Stimulated activated CD4-positive, alpha-beta T cell treated with anti-CD3 and anti-CD28 coated beads, Interleukin-1b, Interleukin-23, amount 100 ng/mL, for 48 hours (primary cell): ENCODE measurements around the gene ARFGEF3.
"Not testable (repeated sequence)": the region's sequence is repeated elsewhere in the genome, so short reads cannot be mapped to it uniquely, and the experiment has no call there.

ENCODE experiments used
- DNase-seq: peaks from one replicate; pipeline ENCODE4 v3.0.0-alpha.2; 2020

The ARFGEF3 gene

DNA sequence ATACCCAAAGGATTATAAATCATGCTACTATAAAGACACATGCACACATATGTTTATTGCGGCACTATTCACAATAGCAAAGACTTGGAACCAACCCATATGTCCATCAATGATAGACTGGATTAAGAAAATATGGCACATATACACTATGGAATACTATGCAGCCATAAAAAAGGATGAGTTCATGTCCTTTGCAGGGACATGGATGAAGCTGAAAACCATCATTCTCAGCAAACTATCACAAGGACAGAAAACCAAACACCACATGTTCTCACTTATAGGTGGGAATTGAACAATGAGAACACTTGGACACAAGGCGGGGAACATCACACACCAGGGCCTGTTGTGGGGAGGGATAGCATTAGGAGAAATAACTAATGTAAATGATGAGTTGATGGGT, 50.8 kb downstream of the ARFGEF3 start:
- not testable (repeated sequence) for DNase-seq

DNA sequence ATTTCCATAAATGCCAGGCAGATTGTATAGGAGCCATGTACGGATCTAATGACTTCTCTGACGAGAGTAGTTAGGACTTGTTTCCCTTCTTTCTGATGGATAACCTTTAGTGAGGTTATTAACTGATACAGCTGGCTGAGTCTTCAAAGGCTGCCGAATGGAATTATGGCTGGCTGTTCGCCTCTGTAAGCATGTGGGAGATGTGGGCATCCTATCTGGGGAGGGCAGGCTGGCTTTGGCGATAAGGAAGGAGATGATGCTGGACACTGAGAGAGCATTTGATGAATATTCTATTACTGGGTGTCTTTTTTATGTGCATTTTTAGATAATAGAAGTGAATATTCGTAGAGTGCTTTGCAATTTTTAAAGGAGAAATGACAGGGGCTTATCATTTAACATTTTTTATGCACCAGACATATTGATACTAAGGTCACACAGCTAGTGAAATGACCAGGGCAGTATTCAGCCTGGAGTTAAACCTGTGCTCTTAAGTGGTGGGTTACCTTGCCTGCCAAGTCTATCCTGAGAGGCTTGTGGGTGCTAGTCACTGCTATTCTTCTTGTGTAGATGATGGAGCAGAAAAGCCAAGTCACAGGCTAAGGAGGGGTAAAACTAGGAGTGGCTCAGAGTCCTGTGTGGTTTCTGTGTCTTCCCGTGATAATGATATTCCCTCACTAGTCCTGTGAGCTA, 53.5 kb downstream of the ARFGEF3 start:
- no peak for DNase-seq

DNA sequence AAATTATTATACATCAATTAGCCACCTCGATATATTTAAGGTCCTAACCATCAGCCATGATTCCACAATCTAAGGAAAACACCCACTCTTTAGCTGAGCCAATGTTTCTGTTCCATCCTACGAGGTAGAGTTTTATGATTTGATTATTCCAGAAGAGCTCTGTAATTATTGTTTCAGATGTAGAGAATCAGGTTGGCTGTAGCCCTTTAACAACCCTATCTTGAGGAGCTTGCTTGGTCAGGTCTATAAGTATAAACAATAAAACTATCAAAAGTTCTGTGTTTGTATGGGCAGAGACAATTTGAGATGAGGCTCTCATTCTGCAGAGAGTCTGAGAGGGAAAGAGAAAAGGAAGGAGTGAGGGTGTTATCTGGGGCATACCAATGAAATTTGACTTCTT, 56.7 kb downstream of the ARFGEF3 start, which contains the start of gene PBOV1:
Gene PBOV1, minus strand, starts transcription at position 43 of the 400 bp plus-strand sequence. CDS start 96 bp downstream, outside the sequence.
- DNase-seq = no peak

GRCh38 chr6:138219398-138219797, 57.7 kb downstream of the ARFGEF3 start:
- DNase-seq = no peak

GRCh38 chr6:138219901-138220300, 58.2 kb downstream of the ARFGEF3 start:
- DNase-seq = no peak

DNA sequence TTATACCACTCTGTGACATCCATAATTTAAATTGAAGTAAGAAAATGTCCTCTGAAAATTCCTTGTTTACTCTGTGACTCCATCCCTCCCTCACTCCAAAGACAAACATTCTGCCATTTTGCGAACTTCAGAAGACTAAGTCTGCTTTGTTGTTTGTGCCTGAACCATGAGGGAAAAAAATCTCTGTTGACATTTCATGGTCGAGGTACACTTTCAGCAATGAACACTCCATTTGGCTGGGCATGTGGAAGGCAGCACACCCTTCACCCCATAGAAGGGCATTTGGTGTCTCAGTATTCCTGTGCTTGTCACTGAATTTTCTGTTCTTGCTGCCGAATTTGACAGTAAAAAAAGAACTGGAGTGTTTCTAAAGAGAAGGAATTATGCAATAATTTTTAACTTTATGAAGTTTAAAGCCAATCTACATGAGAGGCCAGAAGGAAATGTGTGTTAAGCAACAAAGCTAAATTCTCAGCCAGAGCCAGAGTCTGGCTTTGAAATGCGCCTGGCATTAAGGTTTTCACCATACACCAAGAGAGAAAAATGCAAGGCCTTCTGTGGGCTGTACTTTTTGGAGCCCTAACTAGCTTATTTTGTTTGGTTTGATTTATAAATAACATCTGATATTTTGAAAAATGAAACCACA, 61.3 kb downstream of the ARFGEF3 start:
- no peak for DNase-seq

DNA sequence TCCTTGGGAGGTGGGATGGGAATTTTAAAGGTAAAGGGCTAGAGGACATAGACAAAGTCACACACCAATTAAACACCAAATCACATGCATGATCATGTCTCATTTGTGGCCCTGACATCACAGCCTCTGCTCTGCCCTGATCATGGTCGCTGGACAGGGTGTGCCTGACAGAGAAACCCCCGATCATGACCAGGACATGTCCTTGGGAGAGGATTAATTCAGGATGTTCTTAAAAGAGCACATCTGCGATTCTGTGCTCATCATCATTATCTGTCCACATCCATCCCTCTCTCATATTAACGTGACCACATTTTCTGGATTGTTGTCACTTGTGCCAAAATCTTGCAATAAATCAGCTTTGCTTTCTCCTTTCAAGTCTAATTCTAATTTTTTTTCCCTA, 64.2 kb downstream of the ARFGEF3 start:
- no peak for DNase-seq

GRCh38 chr6:138226700-138227315, 65.1 kb downstream of the ARFGEF3 start:
- no peak for DNase-seq

- DNase-seq = no peak
Measured at GRCh38 chr6:138227316-138227781, 65.6 kb downstream of the ARFGEF3 start.

DNA sequence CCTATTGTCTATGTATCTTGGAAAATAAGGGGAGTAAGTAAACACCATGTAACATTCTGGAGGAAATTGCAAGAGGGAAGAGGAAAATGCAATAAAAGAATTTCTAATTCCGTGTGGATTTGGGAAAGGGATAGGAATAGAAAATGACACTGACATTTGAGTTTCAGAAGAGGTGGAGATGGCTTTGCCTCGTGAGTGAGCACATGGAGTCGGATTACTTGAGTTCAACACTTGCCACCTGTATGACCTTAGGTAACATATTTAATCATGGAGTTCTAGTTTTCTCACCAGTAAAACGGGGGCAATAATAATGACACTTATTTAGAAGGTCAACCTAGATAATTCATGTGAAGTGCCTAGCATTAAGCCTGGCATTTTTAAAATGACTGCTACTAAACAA, 67.3 kb downstream of the ARFGEF3 start:
- no peak for DNase-seq

DNA sequence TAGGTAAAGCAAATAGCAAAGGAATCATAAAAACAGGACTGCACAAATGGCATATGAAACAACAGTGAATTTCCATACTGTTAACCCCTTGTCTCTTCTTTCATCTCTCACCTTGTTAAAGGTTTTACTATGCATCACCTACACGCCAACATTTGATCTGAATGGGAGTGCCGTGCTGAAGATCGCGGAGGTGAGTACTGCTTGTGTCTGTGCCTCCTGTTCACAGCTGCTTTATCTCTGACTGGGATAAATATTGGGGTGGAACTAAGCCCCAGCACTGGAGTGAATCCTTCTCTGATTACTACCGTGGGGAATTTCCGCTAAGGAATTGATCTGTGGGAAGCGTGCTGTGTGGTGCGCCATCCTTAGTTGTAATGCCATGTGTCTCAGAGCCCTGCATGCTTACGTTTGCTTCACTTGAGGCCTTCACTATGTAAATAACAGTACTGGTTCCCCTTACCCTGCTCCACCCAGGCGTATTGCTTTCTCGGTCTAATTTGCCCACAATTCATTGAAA, 68.0 kb downstream of the ARFGEF3 start:
- no peak for DNase-seq

DNA sequence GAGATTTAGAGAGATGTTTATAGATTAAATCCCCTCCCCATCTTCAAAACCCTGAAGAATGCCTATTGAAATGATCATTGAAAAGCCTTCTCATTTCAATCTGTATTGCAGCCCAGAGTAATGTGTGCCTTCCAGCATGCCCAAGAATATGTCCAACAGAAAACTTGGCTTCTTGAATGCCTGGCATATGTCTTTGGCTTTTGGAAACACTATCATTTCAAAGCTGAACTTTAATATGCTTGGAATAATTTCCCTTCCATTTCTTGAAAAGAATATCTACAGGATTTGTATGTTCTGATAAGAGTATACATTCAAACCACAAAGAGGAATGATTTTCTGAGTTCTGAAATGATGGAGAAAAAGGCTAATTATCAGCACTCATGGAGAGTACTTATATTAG, 68.5 kb downstream of the ARFGEF3 start:
- no peak for DNase-seq

DNA sequence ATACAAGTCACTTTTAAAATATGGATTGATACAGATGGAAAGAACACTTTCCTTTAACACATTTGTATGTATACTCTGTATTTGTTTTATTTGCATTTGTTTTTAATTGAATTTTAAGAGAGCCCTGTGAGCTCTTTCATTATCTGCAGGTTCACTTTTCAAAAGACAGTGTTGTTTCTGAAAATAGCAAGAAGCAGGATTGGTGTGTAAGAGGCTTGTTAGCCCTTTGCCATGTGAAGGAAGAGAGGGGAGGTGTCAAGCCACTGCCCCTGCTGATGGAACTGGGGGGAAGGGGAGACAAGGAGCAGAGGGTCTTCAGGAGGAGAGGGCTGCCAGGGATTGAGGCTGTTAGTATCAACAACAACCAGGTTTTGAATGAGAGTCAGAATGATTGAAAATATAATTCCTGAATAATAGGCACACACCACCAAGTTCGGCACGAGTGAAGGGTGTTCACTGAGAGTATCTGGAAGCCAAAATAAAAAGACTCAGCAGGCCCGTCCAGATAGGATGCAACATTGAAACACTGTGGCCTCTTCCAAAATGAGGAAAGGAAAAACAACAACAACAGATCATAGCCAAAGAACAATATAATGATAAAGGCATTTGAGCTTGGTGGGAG, 69.1 kb downstream of the ARFGEF3 start:
- DNase-seq = no peak

- DNase-seq = no peak
Measured at GRCh38 chr6:138231381-138231886, 69.7 kb downstream of the ARFGEF3 start.

DNA sequence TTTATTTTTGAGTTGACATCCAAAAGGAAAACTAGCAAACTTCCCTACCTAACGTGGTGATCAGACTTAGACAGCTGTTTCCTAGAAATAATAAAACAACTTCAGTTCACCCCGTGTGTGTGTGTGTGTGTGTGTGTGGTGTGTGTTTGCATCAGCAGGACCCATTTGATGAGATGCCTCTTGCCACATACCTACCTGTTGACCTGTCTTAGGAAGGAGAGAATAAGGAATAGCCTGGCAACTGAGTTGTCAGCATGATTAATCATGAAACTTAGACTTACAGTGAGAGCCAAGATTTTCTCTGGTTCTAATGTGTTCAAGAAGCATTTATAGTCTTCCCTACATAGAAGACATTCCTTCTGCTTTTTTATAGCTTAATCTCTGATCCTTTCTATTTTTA, 72.6 kb downstream of the ARFGEF3 start:
- no peak for DNase-seq

GRCh38 chr6:138235205-138235604, 73.5 kb downstream of the ARFGEF3 start:
- no peak for DNase-seq

GRCh38 chr6:138235693-138236092, 74.0 kb downstream of the ARFGEF3 start:
- no peak for DNase-seq

DNA sequence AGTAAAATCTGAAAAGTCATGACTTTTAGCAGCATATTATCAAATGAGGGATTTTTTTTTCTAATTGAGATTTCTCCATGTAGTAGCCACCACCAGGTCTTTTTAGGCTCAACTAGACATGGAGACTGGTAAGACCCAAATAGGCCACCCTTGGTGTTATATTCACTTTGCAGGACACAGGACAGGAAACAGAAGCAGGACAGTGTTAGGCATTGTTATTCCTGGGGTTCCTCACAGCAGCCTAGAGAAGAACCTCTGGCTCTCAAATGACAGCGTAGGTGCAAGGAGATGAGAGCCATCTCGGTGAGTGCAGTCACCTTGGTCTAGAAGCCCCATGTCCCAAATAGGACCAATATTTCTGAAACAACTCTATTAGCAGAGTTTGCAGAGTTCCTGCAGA, 75.7 kb downstream of the ARFGEF3 start:
- no peak for DNase-seq

DNA sequence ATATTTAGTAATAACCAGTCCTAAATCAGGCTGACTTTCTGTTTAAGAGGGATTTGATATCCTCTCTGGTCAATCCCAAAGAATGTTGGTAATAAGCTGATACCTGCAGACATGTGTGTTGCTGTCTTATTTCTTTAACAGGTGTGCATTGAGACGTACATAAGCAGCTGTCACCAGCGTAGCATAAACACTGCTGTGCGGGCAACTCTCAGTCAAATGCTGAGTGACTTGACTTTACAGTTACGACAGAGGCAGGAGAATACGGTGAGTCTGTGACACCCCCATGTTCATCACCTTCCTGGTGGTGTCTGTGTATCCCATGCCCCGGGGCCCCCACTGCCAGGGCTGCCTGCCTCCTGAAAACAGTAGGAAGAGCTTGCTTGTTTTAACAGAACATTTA, 76.6 kb downstream of the ARFGEF3 start:
- no peak for DNase-seq

DNA sequence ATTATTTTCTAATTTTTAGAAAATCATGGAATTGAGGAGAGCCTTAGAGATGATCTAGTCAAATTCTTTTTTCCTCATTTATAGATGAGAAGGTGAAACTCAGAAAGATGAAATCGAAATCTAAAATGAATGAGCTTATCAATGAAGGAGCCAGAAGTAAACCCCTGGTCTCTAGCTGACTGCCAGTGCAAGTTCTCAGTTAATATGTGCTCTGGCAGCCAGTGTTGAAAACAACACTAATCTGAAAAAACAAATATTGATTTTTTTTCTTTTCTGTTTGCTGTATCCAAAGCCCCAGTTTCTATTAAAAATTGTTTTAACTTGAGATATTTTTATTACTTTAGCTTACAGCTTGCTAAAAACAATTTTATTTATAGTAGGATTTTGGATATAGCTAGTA, 78.0 kb downstream of the ARFGEF3 start:
- no peak for DNase-seq

DNA sequence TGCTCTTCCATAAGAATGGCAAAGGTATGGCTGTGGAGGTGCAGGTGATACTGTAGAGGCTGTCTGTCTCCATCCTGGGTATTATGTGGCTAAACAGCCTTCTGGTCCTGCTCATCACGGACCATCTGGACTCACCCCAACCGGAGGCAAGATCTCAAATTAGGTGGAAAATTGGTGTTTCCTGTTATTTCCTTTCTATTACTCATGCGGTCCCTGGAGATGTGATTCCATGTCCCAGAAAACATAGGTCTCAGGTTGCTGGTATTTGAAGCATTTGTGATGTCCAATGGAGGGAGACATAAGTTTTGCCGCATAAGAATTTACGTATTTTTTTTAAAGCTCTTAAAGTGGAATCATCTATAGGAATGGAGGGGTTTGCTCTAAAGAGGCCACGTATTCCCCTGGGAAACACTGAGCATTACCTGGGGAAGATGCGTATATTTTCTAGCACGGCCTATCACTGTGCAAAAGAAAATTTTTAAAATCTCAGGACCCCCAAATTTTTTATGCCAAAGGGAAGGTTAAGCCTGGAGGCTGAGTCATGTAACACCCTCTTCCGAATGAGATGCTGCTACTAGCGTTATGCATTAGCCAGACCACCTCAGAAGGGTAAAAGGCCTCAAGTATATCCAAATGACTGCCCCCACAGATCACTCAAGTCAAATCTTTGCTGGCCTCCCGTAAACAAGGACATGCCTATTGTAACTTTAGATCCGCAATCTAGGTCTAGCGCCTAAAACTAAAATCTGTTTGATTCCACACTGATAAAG, 78.9 kb downstream of the ARFGEF3 start:
- DNase-seq = no peak

DNA sequence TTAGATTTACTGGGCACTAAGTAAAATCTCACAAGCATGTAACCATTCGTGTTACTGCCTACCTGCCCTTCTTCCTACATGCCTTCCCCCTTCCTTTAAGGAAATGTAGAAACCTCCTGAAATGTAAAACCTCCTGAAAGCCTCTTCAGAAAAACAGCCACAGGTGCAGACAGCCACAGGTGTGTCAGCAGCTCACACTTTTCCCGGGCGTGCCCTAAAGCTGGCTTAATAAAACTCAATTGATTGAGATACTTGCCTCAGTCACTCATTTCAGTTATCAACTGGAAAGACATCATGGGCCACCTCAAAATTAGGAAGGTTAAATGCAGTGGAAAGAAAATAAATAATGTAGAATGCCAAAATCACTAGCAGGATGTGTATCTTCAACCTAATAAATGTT, 79.6 kb downstream of the ARFGEF3 start:
- DNase-seq = no peak
